Skeletal muscle cell (primary cell): Measurements from ENCODE around the gene CBFA2T2.

Experiments
- DNase-seq: peaks from one replicate; pipeline ENCODE4 v3.0.0-alpha.2; 2010; ENCODE audit warnings: low read depth
- H3K4me3 ChIP-seq: 2 replicates; pipeline ENCODE4 v1.5.1; 2011; ENCODE audit warnings: low read depth, mild to moderate bottlenecking, control low read depth, low read length, moderate library complexity

Gene CBFA2T2

DNA sequence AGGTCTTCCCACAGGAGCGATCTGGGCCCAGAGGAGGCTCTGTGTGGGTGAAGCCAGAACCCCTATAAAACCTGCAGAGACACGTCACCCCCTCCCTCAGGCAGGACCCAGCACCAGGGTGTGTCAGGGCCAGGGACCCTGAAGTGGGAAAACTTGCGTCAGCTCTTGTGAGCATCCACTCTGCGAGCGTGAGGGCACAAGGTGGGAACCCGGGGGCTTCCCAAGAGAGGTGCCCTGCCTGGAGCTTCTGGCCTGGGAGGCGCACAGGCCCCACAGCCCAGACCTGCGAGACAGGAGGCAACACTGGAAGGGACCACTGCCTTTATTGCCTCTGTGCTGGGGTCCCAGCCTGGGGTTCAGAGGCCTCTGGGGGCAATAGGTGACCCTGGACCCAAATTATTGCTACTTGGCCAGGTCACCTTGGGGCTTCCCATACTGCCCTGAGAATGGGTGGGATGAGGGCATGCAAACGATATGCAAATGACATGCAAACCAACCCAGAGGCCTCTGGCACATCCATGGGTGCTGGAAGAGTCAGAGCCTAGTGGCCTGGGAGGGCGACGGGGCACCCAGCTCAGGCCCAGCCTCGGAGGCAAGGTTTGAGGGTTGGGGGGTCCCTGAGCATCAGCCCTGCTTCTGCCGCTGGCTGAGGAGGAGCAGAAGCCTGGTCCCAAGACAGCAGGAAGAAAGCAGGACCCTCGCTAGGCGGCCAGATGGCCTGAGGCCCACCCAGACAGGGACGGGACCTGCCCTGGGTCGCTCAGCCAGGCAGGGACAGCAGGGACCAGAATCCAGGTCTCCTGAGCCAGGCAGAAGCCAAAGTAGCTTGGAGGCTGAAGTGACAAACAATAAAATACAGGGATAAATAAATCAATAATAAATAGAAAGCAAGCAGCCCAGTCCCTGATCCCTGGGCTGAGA is 167.1 kb downstream of the CBFA2T2 start:
- no peak overlapping the region for H3K4me3 ChIP-seq
- DNase-seq: no peak

DNA sequence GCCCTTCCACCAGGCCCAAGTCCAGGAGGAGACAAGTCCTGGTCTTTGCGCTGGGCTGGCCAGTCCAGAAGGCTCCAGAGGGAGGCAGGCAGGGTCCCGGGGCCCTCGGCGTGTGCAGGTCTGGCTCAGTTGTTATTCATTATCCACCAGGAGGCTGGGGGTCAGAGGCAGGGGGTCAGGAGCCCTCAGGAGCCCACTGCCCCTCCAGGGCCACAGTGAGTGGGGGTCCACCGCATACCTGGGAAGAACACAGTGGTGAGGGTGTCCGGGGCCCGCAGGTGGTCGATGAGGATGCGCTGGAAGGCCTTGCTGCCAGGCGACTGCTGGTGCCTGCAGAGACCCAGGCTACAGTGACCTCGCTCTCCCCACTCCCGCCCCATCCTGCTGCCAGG is 167.8 kb downstream of the CBFA2T2 start:
- DNase-seq: no peak
- no peak overlapping the region for H3K4me3 ChIP-seq

DNA sequence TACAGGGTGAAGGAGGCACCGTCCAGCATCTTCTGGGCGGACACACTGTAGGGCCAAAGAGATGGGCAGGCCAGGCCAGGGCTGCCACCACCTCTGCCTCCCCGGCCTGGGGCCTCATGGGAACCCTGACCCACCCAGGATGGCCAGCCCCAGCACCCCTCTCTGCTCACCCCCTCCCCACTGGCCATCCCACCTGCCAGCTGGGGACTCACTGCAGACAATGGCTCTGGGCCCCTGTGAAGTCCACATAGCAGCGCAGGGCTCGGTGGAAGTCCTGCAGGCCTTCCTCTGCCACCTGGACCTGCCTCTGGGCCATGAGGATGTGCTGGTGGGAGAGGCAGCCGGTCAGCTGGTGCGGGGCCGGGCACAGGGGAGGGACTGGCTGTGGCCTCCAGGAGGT is 168.6 kb downstream of the CBFA2T2 start:
- H3K4me3 ChIP-seq: no peak overlapping the region
- DNase-seq: no peak

DNA sequence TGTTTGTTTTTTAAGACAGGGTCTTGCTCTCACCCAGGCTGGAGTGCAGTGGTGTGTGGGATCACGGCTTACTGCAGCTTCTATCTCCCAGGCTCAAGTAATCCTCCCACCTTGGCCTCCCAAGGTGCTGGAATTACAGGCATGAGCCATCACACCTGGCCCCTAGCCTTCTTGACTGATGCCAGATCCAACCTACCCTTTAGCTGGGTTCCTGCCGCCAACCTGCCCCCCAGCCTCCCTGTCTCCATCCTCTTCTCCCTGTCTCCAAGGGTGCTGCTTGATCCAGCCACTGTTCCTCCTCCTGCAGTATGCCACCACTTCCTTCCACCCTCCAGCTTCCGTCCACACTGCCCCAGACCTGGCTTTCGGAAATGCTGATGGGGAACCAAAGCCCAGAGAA is 169.0 kb downstream of the CBFA2T2 start:
- no peak overlapping the region for H3K4me3 ChIP-seq
- no peak for DNase-seq

DNA sequence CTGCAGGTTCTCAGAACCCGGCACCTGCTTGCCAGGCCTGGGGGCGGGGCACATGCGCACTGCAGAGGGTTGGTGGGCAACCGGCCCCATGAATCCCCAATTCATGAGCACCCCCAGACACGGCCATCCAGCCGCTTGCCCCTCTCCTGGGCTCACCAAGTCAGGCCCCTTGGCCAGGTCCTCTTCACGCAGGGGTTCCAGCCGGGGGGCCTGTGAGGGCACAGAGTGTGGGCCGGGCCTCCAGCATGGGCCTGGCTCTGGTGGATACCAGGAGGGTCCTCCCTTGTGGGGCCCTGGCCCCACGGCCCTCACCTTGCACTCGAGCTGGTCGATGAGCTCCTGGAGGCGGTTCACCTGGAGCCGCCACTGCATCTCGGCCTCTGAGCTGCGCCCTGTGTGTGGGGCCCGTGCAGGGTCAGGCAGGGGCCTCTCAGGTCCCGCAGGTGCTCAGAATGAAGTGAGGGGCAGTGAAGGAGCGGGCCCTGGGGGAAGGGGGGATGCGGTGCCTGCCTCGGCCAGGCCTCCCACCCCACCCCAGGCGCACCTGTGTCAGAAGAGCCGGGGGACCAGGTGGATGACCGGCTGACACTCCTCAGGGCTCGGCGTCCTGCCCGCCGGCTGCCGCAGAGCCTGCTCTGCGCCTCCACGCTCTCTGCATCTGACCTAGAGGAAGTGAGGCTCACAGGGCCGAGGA is 169.6 kb downstream of the CBFA2T2 start:
- H3K4me3 ChIP-seq: no peak overlapping the region
- DNase-seq: no peak

DNA sequence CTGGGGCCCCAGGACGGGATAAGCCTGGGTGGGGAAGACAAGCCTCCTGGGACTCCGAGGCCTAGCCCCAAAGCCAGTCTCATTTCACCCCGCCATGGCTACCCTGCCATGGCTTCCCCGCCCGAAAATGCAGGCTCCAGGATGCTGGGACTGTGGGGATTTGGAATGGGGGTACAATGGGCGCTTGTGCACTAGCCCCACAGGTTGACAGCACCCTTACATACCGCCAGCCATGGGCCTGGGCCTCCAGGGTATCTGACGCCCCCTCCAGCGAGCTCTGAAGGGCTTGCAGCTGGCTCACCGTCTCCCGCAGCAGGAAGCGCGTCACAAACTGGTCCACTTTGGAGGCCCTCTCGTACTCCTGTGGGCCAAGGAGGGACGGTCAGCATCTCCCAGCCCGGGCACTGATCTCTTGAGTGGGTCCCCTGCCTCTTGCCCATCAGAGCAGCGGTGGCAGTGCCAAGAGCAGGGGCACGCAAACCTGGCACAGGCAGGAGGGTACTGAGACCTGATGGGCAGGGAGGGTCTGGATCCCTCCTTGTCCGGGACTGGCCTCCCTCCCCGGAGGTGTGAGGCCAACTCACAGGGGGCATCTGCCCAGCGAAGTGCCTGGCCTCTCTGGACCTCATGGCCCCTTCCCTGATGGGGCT is 170.3 kb downstream of the CBFA2T2 start:
- DNase-seq: no peak

DNA sequence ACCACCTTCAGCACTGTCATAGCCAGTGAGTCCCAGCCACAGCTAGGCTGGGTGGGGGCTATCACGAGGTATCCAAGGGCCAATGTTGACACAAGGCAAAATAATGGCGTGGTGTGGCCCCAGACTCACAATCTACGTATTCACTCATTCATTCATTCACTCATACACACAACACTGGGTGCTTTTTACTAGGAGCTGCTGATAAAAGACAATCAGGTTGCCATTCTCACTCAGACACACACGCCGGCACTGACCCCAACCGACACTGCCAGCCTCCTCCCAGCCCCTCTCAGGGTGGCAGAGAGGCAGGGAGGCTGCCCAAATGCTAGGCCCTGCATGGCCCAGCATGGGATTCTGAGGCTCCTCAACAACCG is 170.8 kb downstream of the CBFA2T2 start:
- no peak for DNase-seq
- H3K4me3 ChIP-seq: no peak overlapping the region

More for the DNA sequence above, 170.3 kb downstream of the CBFA2T2 start:
- H3K4me3 ChIP-seq: no peak overlapping the region

DNA sequence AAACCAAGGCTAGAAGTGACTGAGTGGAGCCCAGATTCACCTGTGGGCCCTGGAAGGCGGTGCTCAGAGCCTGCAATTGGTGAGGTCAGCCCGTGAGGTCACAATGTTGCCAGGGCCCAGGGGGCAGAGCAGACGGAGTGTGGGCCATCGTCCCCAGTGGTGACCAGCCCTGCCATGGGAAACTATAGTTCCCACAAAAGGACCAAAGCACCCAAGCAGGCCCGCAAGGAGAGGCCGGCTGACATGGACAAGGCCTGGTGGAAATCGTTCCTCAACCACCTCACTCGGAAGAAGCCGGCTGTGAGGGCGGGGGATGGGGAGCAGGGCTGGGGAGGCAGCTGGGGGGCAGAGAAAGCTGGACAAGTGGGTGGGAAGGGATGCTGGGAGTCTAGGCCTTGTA is 172.3 kb downstream of the CBFA2T2 start, which contains the start of gene C20orf144:
Gene C20orf144 (plus strand): TSS at position 156 of the 400 bp plus-strand sequence. CDS start 19 bp downstream, at position 175.
- H3K4me3 ChIP-seq: peak within 1 kb of the TSS; percentile 73
- DNase-seq: no peak

DNA sequence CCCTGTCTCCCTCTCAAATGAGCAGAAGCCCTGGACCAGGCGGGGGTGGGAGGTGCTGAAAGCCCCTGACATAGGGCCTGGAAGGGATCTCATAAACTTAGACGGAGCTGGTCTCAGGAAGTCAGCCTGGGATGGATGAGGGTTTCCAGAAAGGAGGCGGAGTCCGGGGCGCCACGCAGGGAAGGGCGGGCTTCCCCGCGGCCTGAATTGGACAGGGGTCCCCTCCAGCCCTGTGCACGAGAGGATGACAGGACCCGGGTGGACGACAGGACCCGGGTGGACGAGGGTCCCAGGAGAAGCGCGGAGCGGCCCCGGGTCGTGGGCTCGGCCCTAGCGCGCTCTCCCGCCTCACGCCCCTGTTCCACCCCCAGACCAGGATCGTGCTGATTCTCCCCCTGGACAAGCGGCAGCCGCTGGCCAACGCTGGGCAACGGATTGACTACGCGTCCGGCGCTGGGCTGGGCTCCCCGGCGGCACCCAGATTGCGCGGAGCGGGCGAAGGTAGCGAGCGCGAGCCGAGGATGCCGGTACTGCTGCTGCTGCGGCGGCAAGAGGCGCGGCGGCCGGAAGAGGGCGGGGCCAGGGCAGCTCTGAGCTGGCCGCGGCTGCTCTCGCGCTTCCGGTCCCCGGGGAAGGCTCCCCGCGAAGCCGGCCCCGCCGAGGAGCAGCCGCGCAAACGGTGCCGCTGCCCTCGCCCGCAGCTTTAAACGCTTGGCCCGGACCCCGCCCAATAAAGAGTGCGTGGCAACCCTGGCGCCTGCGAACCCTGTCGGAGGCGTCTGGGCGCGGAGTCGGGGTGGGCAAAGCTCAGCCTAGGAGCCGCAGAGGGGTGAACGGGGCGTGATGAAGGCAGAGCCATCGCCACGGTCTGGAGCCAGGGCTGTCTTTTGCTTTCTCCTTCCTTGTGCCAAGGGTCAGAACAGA is 173.5 kb downstream of the CBFA2T2 start:
- DNase-seq: no peak
- peak overlapping the region; percentile 73 for H3K4me3 ChIP-seq

DNA sequence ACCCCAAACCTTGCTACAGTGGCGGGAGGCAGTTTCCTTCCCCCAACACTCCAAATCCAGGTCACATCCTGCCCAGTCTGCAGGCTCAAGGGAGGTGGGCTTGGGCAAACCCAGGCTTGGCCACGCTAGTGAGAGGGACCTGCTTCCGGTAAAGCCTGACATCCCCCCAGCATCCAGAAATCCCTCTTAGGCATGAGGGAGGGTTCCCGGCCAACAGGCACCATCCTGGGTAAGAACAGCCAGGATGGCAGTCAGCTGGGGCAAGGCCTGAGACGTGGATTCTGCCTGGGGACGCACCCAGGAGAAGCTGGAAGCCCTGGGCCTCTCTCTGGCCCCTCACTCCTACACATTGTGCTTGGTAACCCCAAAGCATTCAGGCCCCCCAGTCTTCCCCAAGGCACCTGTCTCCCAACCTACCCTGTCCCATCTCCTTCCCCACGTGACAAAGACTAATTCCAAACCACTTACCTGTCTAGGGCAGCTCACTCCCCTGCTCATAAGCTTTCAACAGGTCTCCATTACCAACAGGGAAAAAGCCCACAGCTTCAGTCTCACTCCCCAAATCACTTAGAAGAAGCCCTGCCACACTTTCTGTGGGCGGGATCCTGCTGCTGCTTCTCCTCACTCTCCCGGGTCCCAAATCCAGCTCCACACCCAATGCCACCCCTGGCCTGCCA is 174.3 kb downstream of the CBFA2T2 start:
- DNase-seq: no peak
- H3K4me3 ChIP-seq: peak overlapping the region; percentile 73

DNA sequence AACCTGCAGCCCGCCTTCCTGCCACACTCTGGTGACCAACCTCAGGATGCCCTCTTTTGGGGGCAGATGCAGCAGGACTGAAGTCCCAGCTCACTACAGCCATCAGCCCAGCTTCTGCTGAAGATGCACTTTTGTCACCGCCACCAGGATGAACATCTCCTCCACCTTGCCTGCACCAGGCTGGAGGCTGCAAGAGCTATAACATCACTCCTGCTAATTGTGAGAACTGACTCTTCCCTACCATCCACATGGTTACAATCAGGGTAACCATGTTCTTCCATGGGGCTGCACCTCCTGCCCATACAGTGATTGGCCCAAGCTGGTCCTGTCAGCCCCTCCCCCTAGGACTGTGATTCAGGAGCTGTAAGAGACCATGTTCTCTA is 174.9 kb downstream of the CBFA2T2 start:
- DNase-seq: no peak
- no peak overlapping the region for H3K4me3 ChIP-seq

DNA sequence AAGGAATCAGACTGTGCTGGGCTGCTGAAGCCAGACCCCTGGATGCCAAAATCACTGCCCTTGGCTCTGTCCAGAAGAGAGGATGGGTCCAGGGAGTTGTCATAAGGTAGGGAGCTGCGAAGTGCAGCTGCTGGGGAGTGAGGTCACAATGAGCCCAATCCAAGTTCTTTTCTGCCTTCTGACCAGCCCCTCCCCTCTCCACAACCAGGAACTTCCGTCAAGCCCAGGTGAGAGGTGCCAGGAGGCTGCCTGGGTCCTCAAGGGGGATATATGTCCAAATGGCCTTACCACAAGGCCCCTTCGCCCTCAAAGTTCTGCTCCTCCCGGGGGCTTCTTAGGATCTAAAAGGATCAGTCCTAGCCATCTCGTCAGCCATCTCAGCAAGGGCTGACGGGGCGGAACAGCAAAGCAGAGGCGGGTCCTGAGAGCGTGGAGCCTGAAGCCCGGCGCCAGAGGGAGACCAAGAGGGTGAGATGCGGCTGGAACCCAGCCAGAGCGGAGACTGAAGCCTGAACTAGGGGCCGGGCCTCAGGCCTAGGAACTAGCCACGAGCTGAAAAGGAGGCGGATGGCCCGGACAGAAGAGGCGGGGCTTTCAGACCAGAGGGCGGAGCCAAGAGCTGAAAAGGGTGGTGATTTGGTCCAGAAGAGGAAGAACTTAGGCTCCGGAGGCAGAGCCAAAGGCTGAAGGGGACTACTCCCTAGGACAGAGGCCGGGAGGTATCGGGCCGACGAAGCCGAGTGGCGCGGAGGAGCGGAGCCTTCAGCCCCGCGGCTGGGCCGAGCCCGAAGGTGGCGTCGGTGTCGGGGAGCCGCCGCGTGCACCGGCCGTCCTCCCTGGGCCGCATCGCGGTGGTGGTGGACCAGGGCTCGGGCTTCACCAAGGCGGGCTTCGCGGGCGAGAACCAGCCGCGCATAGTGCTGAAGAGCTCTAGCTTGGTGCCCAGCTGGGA is 176.7 kb downstream of the CBFA2T2 start, which contains the start of gene ACTL10:
Gene ACTL10 (plus strand): TSS at position 651 of the 952 bp plus-strand sequence. CDS start 555 bp downstream, outside the sequence.
- DNase-seq: peak; percentile 88
- H3K4me3 ChIP-seq: peak within 1 kb of the TSS; percentile 54

DNA sequence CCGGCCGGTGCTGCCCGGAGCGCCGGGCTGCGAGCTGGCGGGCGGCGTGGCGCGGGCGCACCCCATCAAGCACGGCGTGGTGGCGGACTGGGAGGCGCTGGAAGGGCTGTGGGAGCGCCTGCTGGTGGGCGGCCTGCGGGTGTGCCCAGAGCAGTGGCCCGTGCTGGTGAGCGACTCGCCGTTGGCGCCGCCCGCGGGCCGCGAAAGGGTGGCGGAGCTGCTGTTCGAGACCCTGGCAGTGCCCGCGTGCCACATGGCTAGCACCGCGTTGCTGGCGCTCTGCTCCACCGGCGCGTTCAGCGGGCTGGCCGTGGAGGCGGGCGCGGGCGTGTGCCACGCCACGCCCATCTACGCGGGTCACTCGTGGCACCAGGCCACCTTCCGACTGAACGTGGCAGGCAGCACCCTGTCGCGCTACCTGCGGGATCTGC is 177.4 kb downstream of the CBFA2T2 start:
- no peak for DNase-seq
- peak overlapping the region; percentile 54 for H3K4me3 ChIP-seq

DNA sequence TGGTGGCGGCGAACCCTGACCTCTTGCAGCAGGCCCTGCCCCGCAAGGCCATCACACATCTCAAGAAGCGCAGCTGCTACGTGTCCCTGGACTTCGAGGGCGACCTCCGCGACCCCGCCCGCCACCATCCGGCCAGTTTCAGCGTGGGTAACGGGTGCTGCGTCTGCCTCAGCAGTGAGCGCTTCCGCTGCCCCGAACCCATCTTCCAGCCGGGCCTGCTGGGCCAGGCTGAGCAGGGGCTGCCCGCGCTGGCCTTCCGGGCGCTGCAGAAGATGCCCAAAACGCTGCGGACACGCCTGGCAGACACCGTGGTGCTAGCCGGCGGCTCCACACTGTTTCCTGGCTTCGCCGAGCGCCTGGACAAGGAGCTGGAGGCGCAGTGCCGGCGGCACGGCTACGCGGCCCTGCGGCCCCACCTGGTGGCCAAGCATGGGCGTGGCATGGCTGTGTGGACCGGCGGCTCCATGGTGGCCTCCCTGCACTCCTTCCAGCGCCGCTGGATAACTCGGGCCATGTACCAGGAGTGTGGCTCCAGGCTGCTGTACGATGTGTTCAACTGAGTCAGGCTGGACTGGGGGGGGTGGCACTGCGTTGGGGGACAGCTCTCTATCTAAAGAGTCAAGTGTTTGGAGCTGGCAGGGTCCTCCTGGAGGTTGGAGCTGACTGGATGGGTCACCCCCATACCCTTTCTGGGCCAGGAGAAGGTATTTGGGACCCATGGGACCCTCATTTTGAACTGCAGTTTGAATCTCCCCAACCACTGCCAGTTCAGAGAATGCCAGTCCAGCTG is 178.0 kb downstream of the CBFA2T2 start:
- peak overlapping the region; percentile 54 for H3K4me3 ChIP-seq
- no peak for DNase-seq

DNA sequence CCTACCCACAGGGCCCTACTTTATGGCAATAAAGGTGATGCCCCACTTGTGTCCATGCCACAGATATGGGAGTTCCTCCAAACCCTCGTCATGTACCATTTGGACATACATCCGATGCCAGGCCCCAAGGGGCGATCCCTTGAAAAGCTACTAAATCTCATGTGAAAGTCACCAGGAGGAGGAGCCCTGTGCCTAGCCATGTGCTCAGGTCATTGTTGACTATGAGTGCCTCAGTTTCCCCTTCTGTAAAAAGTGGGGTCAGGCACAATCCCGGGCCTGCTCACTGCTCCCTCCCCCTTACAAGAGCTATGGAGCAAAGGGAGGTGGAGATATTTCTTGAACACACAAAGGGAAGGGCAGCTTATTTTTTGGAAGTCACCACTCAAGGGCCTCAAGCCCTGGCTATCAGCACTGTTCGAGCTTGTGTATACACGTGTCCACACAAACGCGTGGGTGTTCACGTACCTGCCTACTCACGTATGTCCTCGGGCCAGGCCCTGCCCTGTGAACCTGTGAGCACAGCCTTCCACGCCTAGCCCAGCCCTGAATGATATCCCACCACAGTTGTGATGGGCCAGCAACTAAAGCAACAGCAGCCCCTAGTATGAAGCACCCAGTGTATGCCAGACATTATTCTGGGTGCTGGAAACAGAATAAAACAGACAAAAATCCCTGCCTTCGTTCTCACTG is 178.7 kb downstream of the CBFA2T2 start:
- no peak for DNase-seq
- H3K4me3 ChIP-seq: no peak overlapping the region

DNA sequence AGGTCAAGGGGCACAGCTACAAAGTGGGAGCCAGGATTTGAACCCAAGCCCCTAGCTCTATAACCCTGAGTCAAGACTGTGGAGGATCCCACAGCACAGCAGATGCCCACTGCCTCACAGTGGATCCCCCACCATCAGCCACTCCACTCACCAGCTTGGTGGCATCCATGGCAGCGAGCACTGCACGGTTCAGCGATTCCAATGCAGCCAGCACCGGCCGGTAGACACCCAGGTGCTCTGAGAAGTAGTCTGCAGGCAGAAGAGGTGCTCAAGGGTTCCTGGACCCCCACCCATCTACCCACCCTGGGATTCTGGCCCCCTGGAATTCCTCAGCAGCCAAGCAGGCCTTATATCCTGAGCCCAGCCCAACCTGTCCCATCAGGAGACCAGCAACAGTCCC is 179.3 kb downstream of the CBFA2T2 start:
- DNase-seq: no peak
- H3K4me3 ChIP-seq: no peak overlapping the region
